Right atrium auricular region (tissue), 2 donors: Measurements from ENCODE around the gene TNIP2. TPM values are rescaled to one million over a fixed set of nuclear protein-coding genes. Genes with fewer than 3 reads are reported as not detected.

Source experiments
- DNase-seq: peaks from one replicate; pipeline ENCODE4 v3.0.0-alpha.2; 2019; ENCODE audit warnings: low spot score
- H3K27ac ChIP-seq, 2 donors: fragments of 200-600 bp; sonication (generic); 1 replicate in 1 of 2; 2 replicates in 1 of 2; pipeline ENCODE4 v1.5.1; 2016 to 2019
- H3K27me3 ChIP-seq, 2 donors: fragments of 200-600 bp; sonication (generic); one replicate each; pipeline versions ENCODE4 v1.5.1 to v1.6.0; 2017 to 2019
- H3K36me3 ChIP-seq: fragments of 200-600 bp; sonication (generic); one replicate; pipeline ENCODE4 v1.5.1; 2016
- H3K4me1 ChIP-seq, 2 donors: fragments of 200-600 bp; sonication (generic); one replicate each; pipeline versions ENCODE4 v1.5.1 to v1.6.0; 2017 to 2019
- H3K4me3 ChIP-seq, 2 donors: fragments of 200-600 bp; sonication (generic); 1 replicate in 1 of 2; 2 replicates in 1 of 2; pipeline ENCODE4 v1.5.1; 2017 to 2019; ENCODE audit warnings: mild to moderate bottlenecking in 1 of 2, moderate library complexity in 1 of 2
- H3K9me3 ChIP-seq, 2 donors: fragments of 200-600 bp; sonication (generic); one replicate each; pipeline ENCODE4 v1.5.1; 2019
- CTCF ChIP-seq, 2 donors: fragments of 200-600 bp; sonication (generic); IDR thresholded peaks; one replicate each; pipeline ENCODE4 v1.5.1; 2019; ENCODE audit warnings: antibody characterized with exemption in 2 of 2
- total RNA-seq, 2 donors: library from RNA; depleted of rRNA; stranded (reverse); fragments of >200 nt; gene quantifications; one replicate each; pipeline ENCODE4 v1.1.0, GENCODE V29; 2016

Gene TNIP2
- total RNA-seq, 2 donors from 2014 or later: 28.0 to 45.8 TPM

DNA sequence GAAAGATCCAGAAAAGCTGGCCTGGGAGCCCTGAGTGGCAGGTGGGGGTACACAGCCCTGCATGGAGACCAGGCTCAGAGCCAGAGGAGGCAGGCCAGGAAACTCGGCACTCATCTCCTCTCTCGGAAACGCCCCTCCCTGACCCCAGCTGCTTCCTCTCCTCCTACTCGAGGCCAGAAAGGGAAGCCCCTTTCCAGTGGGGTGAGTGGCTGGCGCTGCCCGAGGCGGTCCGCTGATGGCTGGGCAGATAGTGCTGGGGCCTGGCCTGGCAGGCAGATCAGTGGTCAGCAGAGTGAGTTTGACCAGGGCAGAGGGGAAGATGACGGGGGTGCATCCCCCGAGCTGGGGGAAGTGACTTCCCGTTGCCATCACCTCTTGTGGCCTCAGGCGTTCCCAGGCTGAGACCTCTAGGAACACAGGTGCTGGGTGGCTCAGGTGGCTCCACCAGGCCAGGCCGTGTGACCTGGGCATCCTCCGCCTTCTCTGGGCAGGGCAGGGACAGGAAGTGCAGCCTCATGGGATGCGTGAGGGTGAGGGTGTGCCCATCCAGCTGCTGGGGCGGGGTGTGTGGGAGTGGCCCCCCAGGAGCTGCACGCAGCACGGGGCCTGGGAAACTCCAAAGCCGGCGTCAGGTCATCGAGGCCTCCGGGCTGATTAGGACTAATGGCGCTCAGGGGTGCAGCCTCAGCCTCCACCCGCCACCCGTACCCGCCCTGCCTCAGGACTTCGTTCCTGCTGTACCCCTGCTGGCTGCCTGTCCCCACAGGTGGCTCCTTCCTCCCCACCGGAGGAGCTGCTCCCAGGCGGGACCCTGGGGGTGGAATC, 42.5 kb upstream of the TNIP2 start:
- Histone ChIP-seq H3K27ac (peak overlapping the region; percentile 81 to 88), H3K9me3 (no peaks in the 10 kb centered on the region), H3K4me3 (peak overlapping the region in 1 of 2 donors; percentile 30), H3K27me3 (no peaks in the 10 kb centered on the region), H3K36me3 (no peaks in the 10 kb centered on the region), H3K4me1 (peaks cover 0 to 97% of the 10 kb centered on the region in 2 donors)
- no peak for DNase-seq
- TF ChIP-seq CTCF (IDR thresholded peaks at IDR 0.05): no peak

- H3K27ac ChIP-seq: peak overlapping the region; percentile 81 to 88
These were observed 41.6 kb upstream of the TNIP2 start for GRCh38 chr4:2797545-2798305.

GRCh38 chr4:2796849-2797544, 40.9 kb upstream of the TNIP2 start:
- Histone ChIP-seq H3K4me1 (peaks cover 0 to 97% of the 10 kb centered on the region in 2 donors), H3K9me3 (no peaks in the 10 kb centered on the region), H3K4me3 (no peak overlapping the region), H3K36me3 (no peaks in the 10 kb centered on the region), H3K27me3 (no peaks in the 10 kb centered on the region), H3K27ac (peak overlapping the region; percentile 81 to 88)
- TF ChIP-seq CTCF (IDR thresholded peaks at IDR 0.05): no peak
- DNase-seq: no peak

More at GRCh38 chr4:2797545-2798305, 41.6 kb upstream of the TNIP2 start:
- TF ChIP-seq CTCF (IDR thresholded peaks at IDR 0.05): no peak
- Histone ChIP-seq H3K4me3 (no peak overlapping the region), H3K4me1 (peaks cover 0 to 94% of the 10 kb centered on the region in 2 donors), H3K27me3 (no peaks in the 10 kb centered on the region), H3K9me3 (no peaks in the 10 kb centered on the region), H3K36me3 (no peaks in the 10 kb centered on the region)
- no peak for DNase-seq

DNA sequence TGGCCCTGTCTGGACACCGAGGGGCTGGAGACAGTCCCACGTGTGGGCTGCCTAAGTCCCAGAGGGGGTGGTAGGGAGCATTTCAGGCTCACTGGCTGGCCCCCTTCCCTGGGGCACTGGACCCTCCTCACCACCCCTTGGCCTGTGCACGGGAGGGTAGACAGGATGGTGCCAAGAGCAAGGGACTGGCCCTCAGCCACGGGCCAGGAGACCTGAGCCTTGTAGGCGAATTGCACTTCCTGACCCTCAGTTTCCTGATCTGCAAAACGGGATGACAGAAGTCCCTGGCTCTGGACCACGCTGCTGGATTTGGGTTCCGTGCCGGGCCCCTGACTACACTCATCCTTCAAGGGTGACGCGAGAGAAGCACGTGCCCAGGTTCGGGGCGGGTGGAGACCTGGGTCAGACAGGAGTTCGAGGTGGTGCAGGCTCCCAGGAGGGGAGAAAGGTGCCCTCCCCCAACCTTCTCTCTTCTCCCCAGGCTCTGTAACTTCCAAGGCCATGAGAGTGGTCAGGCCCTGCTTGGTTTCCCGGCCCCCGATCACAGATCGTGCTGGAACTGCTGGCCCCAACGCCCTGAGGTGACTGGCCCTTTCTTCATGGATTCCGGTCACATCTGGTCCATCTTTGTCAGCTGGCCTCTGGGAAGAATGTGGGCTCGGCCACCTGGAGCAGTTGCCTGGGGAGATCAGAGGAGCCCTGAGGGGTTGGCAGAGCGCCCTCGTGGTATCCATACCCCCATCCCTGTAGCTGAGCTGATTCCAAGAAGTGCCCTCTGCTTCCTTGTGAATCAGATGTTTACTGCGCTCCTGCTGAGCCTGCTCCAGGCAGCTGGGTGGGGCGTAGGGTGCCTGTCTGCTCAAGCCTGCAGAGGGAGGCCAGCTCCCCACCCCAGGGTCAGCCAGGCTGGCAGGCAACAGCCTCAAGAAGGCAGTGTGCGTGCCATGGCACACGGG, 40.0 kb upstream of the TNIP2 start:
- Histone ChIP-seq H3K36me3 (no peaks in the 10 kb centered on the region), H3K27me3 (no peaks in the 10 kb centered on the region), H3K4me1 (peaks cover 0 to 97% of the 10 kb centered on the region in 2 donors), H3K4me3 (no peak overlapping the region), H3K9me3 (no peaks in the 10 kb centered on the region), H3K27ac (peak overlapping the region; percentile 36 to 88)
- TF ChIP-seq CTCF (IDR thresholded peaks at IDR 0.05): no peak
- DNase-seq: no peak
